Vagina (tissue), 2 donors: ENCODE results near the gene KCNG3.

Experiments
- CTCF ChIP-seq, 3 experiments: fragments of 450-650 bp in 2 of 3; fragments of 200-600 bp in 1 of 3; sonication (generic) in 1 of 3; IDR thresholded peaks; one replicate each; pipeline ENCODE4 v1.5.1; 2017 to 2019; ENCODE audit warnings: antibody characterized with exemption in 3 of 3, mild to moderate bottlenecking in 2 of 3, moderate library complexity in 2 of 3
- POLR2A ChIP-seq, 2 donors: fragments of 450-650 bp; IDR thresholded peaks; one replicate each; pipeline ENCODE4 v1.6.1; 2017; ENCODE audit warnings: antibody characterized with exemption in 2 of 2, mild to moderate bottlenecking in 2 of 2, moderate library complexity in 2 of 2

DNA sequence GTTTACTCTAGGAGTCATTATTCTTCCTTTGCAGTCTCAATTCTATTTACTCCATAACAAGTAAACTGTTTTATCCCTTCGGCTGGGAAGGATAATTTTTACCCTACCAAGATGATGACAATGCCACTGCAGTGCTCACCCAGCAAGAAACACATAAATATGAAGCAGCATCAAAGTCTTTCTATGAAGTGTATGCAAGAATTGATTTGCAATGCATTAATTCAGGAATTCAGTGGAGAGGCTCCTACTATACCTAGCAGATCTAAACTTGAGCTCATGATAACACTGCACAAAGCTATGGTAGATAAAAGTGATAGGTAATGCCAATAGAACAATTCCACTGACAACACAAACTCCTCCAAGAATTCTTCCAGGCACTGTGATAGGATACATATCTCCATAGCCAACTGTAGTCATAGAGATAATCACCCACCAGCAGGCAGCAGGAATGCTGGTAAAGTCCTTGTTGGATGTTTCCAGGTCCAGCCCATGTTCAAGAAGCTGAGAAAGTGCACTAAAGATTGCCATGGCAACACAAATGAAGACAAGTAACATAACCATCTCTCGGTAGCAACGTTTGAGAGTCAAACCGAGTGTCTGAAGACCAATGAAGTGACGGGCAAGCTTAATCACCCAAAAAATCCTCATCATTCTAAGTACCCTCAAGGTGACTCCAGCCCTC lies 49.9 kb downstream of the KCNG3 start:
- TF ChIP-seq CTCF (IDR thresholded peaks at IDR 0.05) (no peak), POLR2A (IDR thresholded peaks at IDR 0.05) (no peak)
